Daoy (cell line): Measurements from ENCODE around the gene CREG1. TPM values are rescaled to one million over a fixed set of nuclear protein-coding genes. Genes with fewer than 3 reads are reported as not detected.

ENCODE experiments used
- DNase-seq: peaks from one replicate; pipeline ENCODE4 v3.0.0-alpha.2; 2015; ENCODE audit warnings: low read depth
- total RNA-seq: library from RNA; depleted of rRNA; stranded (reverse); fragments of >200 nt; shearing (Covaris generic); gene quantifications from 2 replicates; pipeline ENCODE4 v1.2.3, GENCODE V29; 2014; rRNA removed

The CREG1 gene
- total RNA-seq, 1 experiment from 2014 or later = 43.8 TPM

- DNase-seq = no peak
These were observed 45.8 kb downstream of the CREG1 start for GRCh38 chr1:167507719-167508118.

GRCh38 chr1:167504467-167504827 lies 49.1 kb downstream of the CREG1 start:
- DNase-seq = no peak

- no peak for DNase-seq
These were observed 49.7 kb downstream of the CREG1 start for GRCh38 chr1:167503626-167504466.

GRCh38 chr1:167502719-167503462 lies 50.7 kb downstream of the CREG1 start:
- DNase-seq = no peak

- DNase-seq = no peak
These were observed 51.4 kb downstream of the CREG1 start for GRCh38 chr1:167502192-167502551.

GRCh38 chr1:167501515-167502191 lies 51.9 kb downstream of the CREG1 start:
- no peak for DNase-seq

GRCh38 chr1:167500283-167500860 lies 53.2 kb downstream of the CREG1 start:
- DNase-seq = no peak

GRCh38 chr1:167499664-167500101 lies 53.9 kb downstream of the CREG1 start:
- DNase-seq = no peak

GRCh38 chr1:167499106-167499505 lies 54.5 kb downstream of the CREG1 start:
- no peak for DNase-seq

GRCh38 chr1:167496797-167497619 lies 56.6 kb downstream of the CREG1 start:
- no peak for DNase-seq

- no peak for DNase-seq
These were observed 60.2 kb downstream of the CREG1 start for GRCh38 chr1:167493372-167493771.

- DNase-seq = no peak
These were observed 61.1 kb downstream of the CREG1 start for GRCh38 chr1:167492481-167492910.

GRCh38 chr1:167491586-167492461 lies 61.7 kb downstream of the CREG1 start:
- DNase-seq = no peak

Other genes with a start within 250 kb of the CREG1 start
- gene CD247, start 35.2 kb downstream of the CREG1 start, total RNA-seq = 0.63 and 1.5 TPM in 2 replicates
- 0.23 and 0.83 TPM in 2 replicates for gene RCSD1, start 76.5 kb upstream of the CREG1 start, total RNA-seq
- gene MPZL1, start 168.2 kb upstream of the CREG1 start, total RNA-seq = 52.1 and 66.0 TPM in 2 replicates